BE2C (cell line): ENCODE measurements around the gene SYF2.

Experiments used
- DNase-seq: peaks from one replicate; pipeline ENCODE4 v3.0.0-alpha.2; 2020
- H3K27me3 ChIP-seq: fragments of 250-450 bp; sonication (Bioruptor Pico); 2 replicates; pipeline ENCODE4 v1.5.1; 2020; ENCODE audit warnings: mild to moderate bottlenecking
- H3K36me3 ChIP-seq: fragments of 250-450 bp; sonication (Bioruptor Pico); 2 replicates; pipeline ENCODE4 v1.5.1; 2020; ENCODE audit warnings: mild to moderate bottlenecking
- H3K4me1 ChIP-seq: fragments of 250-450 bp; sonication (Bioruptor Pico); 2 replicates; pipeline ENCODE4 v1.5.1; 2020
- H3K4me3 ChIP-seq: 2 replicates; pipeline ENCODE4 v1.5.1; 2011; ENCODE audit warnings: low read depth, low read length
- H3K9me3 ChIP-seq: fragments of 250-450 bp; sonication (Bioruptor Pico); 2 replicates; pipeline ENCODE4 v1.5.1; 2020
- TF ChIP-seq, protein P1 (sequence below): IDR thresholded peaks from 2 replicates; pipeline ENCODE4 v1.5.1; 2012; ENCODE audit warnings: mild to moderate bottlenecking, low read depth, low read length

Gene SYF2

DNA sequence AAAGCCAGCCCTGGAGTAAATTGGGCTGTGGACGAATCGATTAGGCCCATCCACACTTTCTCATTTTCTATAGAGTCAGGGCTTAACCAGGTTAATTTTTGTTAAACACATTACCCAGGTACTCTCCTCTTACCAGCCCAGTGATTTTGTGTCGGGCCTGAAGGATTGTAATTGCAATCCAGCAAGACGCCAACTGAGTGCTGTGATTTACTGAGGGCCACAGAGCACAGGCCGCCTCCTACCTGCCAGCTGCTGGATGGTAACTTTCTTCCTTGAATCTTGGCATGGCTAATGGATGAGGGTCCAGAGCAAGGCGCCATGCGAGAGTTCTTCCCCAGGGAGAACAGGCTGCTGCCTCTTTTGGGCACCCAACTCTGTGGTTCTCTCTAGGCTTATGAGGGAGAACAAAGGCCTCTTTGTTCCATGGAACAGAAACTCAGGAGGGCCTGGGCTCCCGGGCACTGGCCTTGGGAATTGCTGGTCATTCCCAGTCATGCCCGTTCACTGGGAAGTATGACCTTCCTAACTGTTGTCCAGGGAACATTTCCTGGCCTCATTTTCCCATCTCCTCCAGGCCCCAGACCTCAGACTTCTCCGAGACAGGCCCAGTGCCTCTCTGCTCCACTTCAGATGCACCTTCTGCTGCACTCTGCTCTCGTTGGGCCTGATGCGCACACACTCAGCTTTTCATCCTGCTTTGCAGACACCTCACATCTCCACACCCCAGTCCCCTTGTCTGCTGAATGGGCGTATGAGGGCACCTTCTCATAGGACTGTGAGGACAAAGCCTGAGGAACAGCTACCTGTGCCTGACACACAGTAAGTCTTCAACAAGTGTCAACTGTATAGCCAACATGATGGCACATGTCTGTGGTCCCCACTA, 57.3 kb downstream of the SYF2 start:
- Histone ChIP-seq H3K4me3 (no peak overlapping the region), H3K9me3 (no peaks in the 10 kb centered on the region), H3K36me3 (no peaks in the 10 kb centered on the region), H3K4me1 (no peaks in the 10 kb centered on the region), H3K27me3 (no peaks in the 10 kb centered on the region)
- TF ChIP-seq, protein P1, sequence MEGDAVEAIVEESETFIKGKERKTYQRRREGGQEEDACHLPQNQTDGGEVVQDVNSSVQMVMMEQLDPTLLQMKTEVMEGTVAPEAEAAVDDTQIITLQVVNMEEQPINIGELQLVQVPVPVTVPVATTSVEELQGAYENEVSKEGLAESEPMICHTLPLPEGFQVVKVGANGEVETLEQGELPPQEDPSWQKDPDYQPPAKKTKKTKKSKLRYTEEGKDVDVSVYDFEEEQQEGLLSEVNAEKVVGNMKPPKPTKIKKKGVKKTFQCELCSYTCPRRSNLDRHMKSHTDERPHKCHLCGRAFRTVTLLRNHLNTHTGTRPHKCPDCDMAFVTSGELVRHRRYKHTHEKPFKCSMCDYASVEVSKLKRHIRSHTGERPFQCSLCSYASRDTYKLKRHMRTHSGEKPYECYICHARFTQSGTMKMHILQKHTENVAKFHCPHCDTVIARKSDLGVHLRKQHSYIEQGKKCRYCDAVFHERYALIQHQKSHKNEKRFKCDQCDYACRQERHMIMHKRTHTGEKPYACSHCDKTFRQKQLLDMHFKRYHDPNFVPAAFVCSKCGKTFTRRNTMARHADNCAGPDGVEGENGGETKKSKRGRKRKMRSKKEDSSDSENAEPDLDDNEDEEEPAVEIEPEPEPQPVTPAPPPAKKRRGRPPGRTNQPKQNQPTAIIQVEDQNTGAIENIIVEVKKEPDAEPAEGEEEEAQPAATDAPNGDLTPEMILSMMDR: no peak
- no peak for DNase-seq

DNA sequence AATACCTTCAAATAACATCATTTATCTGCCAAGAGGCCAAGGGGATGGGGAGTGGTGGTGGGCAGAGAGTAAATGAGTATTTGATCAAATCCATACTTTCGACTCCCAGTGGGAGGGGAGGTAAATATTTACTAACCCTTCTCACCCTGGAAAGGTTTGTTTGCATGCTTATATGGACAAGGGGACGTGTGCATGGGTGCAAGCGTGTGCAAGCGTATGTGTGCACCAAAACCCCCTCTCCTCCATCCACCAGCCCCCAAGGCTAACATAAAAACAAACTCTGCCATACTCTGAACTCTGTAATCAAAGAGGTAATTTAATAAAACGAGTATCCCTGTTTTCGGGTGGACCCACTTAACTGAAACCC, 58.0 kb downstream of the SYF2 start:
- DNase-seq: no peak
- Histone ChIP-seq H3K27me3 (no peaks in the 10 kb centered on the region), H3K9me3 (no peaks in the 10 kb centered on the region), H3K36me3 (no peaks in the 10 kb centered on the region), H3K4me3 (no peak overlapping the region), H3K4me1 (no peaks in the 10 kb centered on the region)
- TF ChIP-seq, protein P1: no peak

GRCh38 chr1:25173809-25174340, 58.4 kb downstream of the SYF2 start:
- DNase-seq: no peak
- TF ChIP-seq, protein P1: no peak
- no peak overlapping the region for H3K4me3 ChIP-seq

More at GRCh38 chr1:25173809-25174340, 58.4 kb downstream of the SYF2 start:
- Histone ChIP-seq H3K36me3 (no peaks in the 10 kb centered on the region), H3K4me1 (no peaks in the 10 kb centered on the region), H3K9me3 (no peaks in the 10 kb centered on the region), H3K27me3 (no peaks in the 10 kb centered on the region)
